A549 (cell line): ENCODE results near the gene MAPKAPK5. TPM values are rescaled to one million over a fixed set of nuclear protein-coding genes. Genes with fewer than 3 reads are reported as not detected.
A peak's percentile ranks its signal among the peaks of the same experiment; 100 is the strongest.

Experiments used
- ATAC-seq, 2 experiments: fragments of 200-7000 bp in 1 of 2; fragments of >200 bp in 1 of 2; cut with Nextera tagmentation in 1 of 2; cut with Tn5 transposase in 1 of 2; 3 replicates each; pipeline versions ENCODE4 v1.8.0 to v1.9.1; 2018 to 2020; ENCODE audit warnings: mild to moderate bottlenecking in 1 of 2, moderate library complexity in 1 of 2
- CTCF ChIA-PET: fragments of 300-600 bp; sonication (Branson Sonifier 250); formaldehyde crosslinking; extraction: SDS; loops from one replicate; lab custom pipeline; 2021; ENCODE audit warnings: antibody characterized with exemption, inconsistent platforms; lab: Yijun Ruan, JAX
- POLR2A ChIA-PET: fragments of 350-600 bp; formaldehyde crosslinking; extraction: SDS; loops from one replicate; lab custom pipeline; 2021; ENCODE audit warnings: antibody characterized with exemption, inconsistent platforms; lab: Yijun Ruan, JAX
- DNase-seq, 2 experiments: peaks; one replicate each; pipeline versions ENCODE4 v3.0.0 to v3.0.0-alpha.2; 2011 to 2016; ENCODE audit warnings: low read depth in 1 of 2, low spot score in 1 of 2
- FAIRE-seq: peaks from 2 replicates; lab custom pipeline; 2011; peaks lifted over from hg19 to GRCh38; lab: Jason Lieb, UNC
- H3K27ac ChIP-seq, 2 experiments: fragments of >200 bp; sonication (Bioruptor Twin); formaldehyde crosslinking; 3 replicates each; pipeline ENCODE4 v1.5.1; 2016 to 2017
- H3K4me1 ChIP-seq: fragments of >200 bp; sonication (Bioruptor Twin); formaldehyde crosslinking; 3 replicates; pipeline ENCODE4 v1.6.1; 2016
- H3K4me2 ChIP-seq: fragments of >200 bp; sonication (Bioruptor Twin); formaldehyde crosslinking; 3 replicates; pipeline ENCODE4 v1.6.1; 2016
- H3K4me3 ChIP-seq: fragments of >200 bp; sonication (Bioruptor Twin); formaldehyde crosslinking; 3 replicates; pipeline ENCODE4 v1.5.1; 2016
- H3K9me3 ChIP-seq: fragments of >200 bp; sonication (Bioruptor Twin); formaldehyde crosslinking; 3 replicates; pipeline ENCODE4 v1.6.1; 2016
- BCL3 ChIP-seq: fragments of >200 bp; sonication (Bioruptor Twin); formaldehyde crosslinking; IDR thresholded peaks from 3 replicates; pipeline ENCODE4 v1.6.1; 2016
- CTCF ChIP-seq: fragments of >200 bp; sonication (Bioruptor Twin); formaldehyde crosslinking; IDR thresholded peaks from 3 replicates; pipeline ENCODE4 v1.5.1; 2016
- E2F6 ChIP-seq: IDR thresholded peaks from 2 replicates; pipeline ENCODE4 v1.6.1; 2012; ENCODE audit warnings: low read depth, borderline replicate concordance
- EHMT2 ChIP-seq: fragments of 200-600 bp; sonication (generic); IDR thresholded peaks from 2 replicates; pipeline ENCODE4 v1.6.1; 2016; ENCODE audit warnings: antibody characterized with exemption, low read depth, mild to moderate bottlenecking, moderate library complexity
- ELK1 ChIP-seq: fragments of 150-350 bp; IDR thresholded peaks from 2 replicates; pipeline ENCODE4 v1.6.1; 2014; ENCODE audit warnings: low read depth, mild to moderate bottlenecking, low read length
- EP300 ChIP-seq, 2 experiments: fragments of >200 bp; sonication (Bioruptor Twin); formaldehyde crosslinking; IDR thresholded peaks; 2 replicates in 1 of 2; 3 replicates in 1 of 2; pipeline ENCODE4 v1.6.1; 2016 to 2017
- FOSB ChIP-seq: fragments of 250-450 bp; sonication (Bioruptor Pico); IDR thresholded peaks from 2 replicates; pipeline ENCODE4 v1.5.0; 2020; ENCODE audit warnings: mild to moderate bottlenecking, moderate library complexity
- FOSL2 ChIP-seq, 2 experiments: fragments of 450-650 bp in 1 of 2; fragments of >200 bp in 1 of 2; sonication (Bioruptor Twin) in 1 of 2; formaldehyde crosslinking; IDR thresholded peaks; 2 replicates each; pipeline versions ENCODE4 v1.5.0 to v1.6.1; 2016 to 2020; ENCODE audit warnings: mild to moderate bottlenecking in 1 of 2, moderate library complexity in 1 of 2
- FOXS1 ChIP-seq: fragments of 250-450 bp; sonication (Bioruptor Pico); IDR thresholded peaks from 2 replicates; pipeline ENCODE4 v1.5.0; 2020; ENCODE audit warnings: mild to moderate bottlenecking, moderate library complexity
- GATA3 ChIP-seq: IDR thresholded peaks from 2 replicates; pipeline ENCODE4 v1.6.1; 2012; ENCODE audit warnings: borderline replicate concordance
- HDAC2 ChIP-seq: fragments of 200-600 bp; sonication (generic); IDR thresholded peaks from 2 replicates; pipeline ENCODE4 v1.6.1; 2016
- HMGXB4 ChIP-seq: fragments of 250-450 bp; sonication (Bioruptor Pico); IDR thresholded peaks from 2 replicates; pipeline ENCODE4 v1.5.0; 2021; ENCODE audit warnings: mild to moderate bottlenecking, moderate library complexity, borderline replicate concordance
- HOXA7 ChIP-seq: fragments of 250-450 bp; sonication (Bioruptor Pico); IDR thresholded peaks from 2 replicates; pipeline ENCODE4 v1.5.0; 2020; ENCODE audit warnings: mild to moderate bottlenecking, moderate library complexity
- HOXB13 ChIP-seq: fragments of 250-450 bp; sonication (Bioruptor Pico); IDR thresholded peaks from 2 replicates; pipeline ENCODE4 v1.5.0; 2020; ENCODE audit warnings: low read depth, mild to moderate bottlenecking, moderate library complexity
- MAFK ChIP-seq: fragments of 450-650 bp; IDR thresholded peaks from 2 replicates; pipeline ENCODE4 v1.6.1; 2014; ENCODE audit not compliant: partially characterized antibody
- MAX ChIP-seq: IDR thresholded peaks from 2 replicates; pipeline ENCODE4 v1.6.1; 2012
- MYC ChIP-seq: IDR thresholded peaks from 2 replicates; pipeline ENCODE4 v1.6.1; 2012; ENCODE audit warnings: mild to moderate bottlenecking, inconsistent platforms, low read length, improper control_type of control experiment, borderline replicate concordance
- NFE2L2 ChIP-seq: fragments of 150-350 bp; conservative IDR thresholded peaks from 2 replicates; pipeline ENCODE4 v1.6.1; 2014; ENCODE audit warnings: low read length
- PBX3 ChIP-seq: IDR thresholded peaks from 2 replicates; pipeline ENCODE4 v1.6.1; 2012
- PHF8 ChIP-seq: fragments of 200-600 bp; sonication (generic); IDR thresholded peaks from 2 replicates; pipeline ENCODE4 v1.6.1; 2016; ENCODE audit warnings: low read depth, mild to moderate bottlenecking, antibody characterized with exemption, moderate library complexity, borderline replicate concordance
- POLR2AphosphoS2 ChIP-seq: conservative IDR thresholded peaks from 2 replicates; pipeline ENCODE4 v1.6.1; 2012; ENCODE audit warnings: low read length, improper control_type of control experiment, inconsistent platforms
- RAD21 ChIP-seq, 2 experiments: fragments of >200 bp in 1 of 2; sonication (Bioruptor Twin) in 1 of 2; formaldehyde crosslinking in 1 of 2; IDR thresholded peaks in 1 of 2; conservative IDR thresholded peaks in 1 of 2; 2 replicates in 1 of 2; 3 replicates in 1 of 2; pipeline ENCODE4 v1.6.1; 2012 to 2018; ENCODE audit warnings: inconsistent platforms in 1 of 2
- RCOR1 ChIP-seq: fragments of 150-350 bp; IDR thresholded peaks from 2 replicates; pipeline ENCODE4 v1.6.1; 2014; ENCODE audit warnings: antibody characterized with exemption, low read length, low read depth
- RFX5 ChIP-seq: fragments of 450-650 bp; IDR thresholded peaks from 2 replicates; pipeline ENCODE4 v1.7.1; 2014; ENCODE audit warnings: antibody characterized with exemption, mild to moderate bottlenecking, moderate library complexity
- RNF2 ChIP-seq: fragments of 200-600 bp; sonication (generic); IDR thresholded peaks from 2 replicates; pipeline ENCODE4 v1.6.1; 2016; ENCODE audit warnings: low read depth, mild to moderate bottlenecking, antibody characterized with exemption, moderate library complexity, borderline replicate concordance
- SMC3 ChIP-seq: fragments of >200 bp; sonication (Bioruptor Twin); formaldehyde crosslinking; IDR thresholded peaks from 3 replicates; pipeline ENCODE4 v1.6.1; 2018; ENCODE audit warnings: inconsistent platforms
- TFCP2L1 ChIP-seq: fragments of 250-450 bp; sonication (Bioruptor Pico); IDR thresholded peaks from 2 replicates; pipeline ENCODE4 v1.5.0; 2021; ENCODE audit warnings: mild to moderate bottlenecking
- TP53 ChIP-seq: fragments of 250-450 bp; sonication (Bioruptor Pico); IDR thresholded peaks from 2 replicates; pipeline ENCODE4 v1.5.0; 2021; ENCODE audit warnings: mild to moderate bottlenecking, moderate library complexity
- ZC3H11A ChIP-seq: fragments of 450-650 bp; IDR thresholded peaks from 2 replicates; pipeline ENCODE4 v1.6.1; 2014; ENCODE audit warnings: antibody characterized with exemption, mild to moderate bottlenecking
- ZFP36 ChIP-seq: fragments of 450-650 bp; IDR thresholded peaks from 2 replicates; pipeline ENCODE4 v1.6.1; 2014; ENCODE audit warnings: borderline replicate concordance; ENCODE audit not compliant: partially characterized antibody
- ZNF302 ChIP-seq: fragments of 250-450 bp; sonication (Bioruptor Pico); IDR thresholded peaks from 2 replicates; pipeline ENCODE4 v1.9.0; 2021; ENCODE audit warnings: inconsistent platforms, mild to moderate bottlenecking, moderate library complexity
- WGBS: methylation state at CpG from one replicate; pipeline ENCODE4 v1.1.6; 2017; ENCODE audit errors: missing lambda C conversion rate; 5-methylcytosine and 5-hydroxymethylcytosine counted together
- polyA plus RNA-seq, 4 experiments: library from polyadenylated mRNA; depleted of rRNA in 3 of 4; stranded (reverse); fragments of >200 nt; fragmentation: RNase III in 1 of 4; extraction: RNeasy Plus Mini Kit Qiagen cat#74134 plus additional on column Dnase treatment in 1 of 4; gene quantifications; 2 replicates in 3 of 4; 3 replicates in 1 of 4; pipeline ENCODE4 v1.2.3, GENCODE V29; 2011 to 2017

MAPKAPK5 gene
- polyA plus RNA-seq, 2 of the 4 experiments (the other 2 are of a cell fraction), result 33.9 to 69.5 TPM

GRCh38 chr12:111812881-111813741 is 28.9 kb upstream of the MAPKAPK5 start:
- TF ChIP-seq MAX, result no peak
- no peak for TF ChIP-seq RNF2
- no peak for TF ChIP-seq E2F6
- no peak for TF ChIP-seq PBX3
- TF ChIP-seq MAFK, result no peak
- TF ChIP-seq HOXA7 (CRISPR knock-in tag), result no peak
- no peak for TF ChIP-seq BCL3
- TF ChIP-seq ELK1, result no peak
- no peak for TF ChIP-seq EHMT2
- no peak for TF ChIP-seq RFX5
- TF ChIP-seq HDAC2, result no peak
- no peak for TF ChIP-seq HOXB13 (CRISPR knock-in tag)
- TF ChIP-seq TFCP2L1 (CRISPR knock-in tag), result no peak
- TF ChIP-seq ZC3H11A, result no peak
- TF ChIP-seq RCOR1, result no peak
- no peak for TF ChIP-seq EP300 (IDR thresholded peaks at IDR 0.05)
- TF ChIP-seq PHF8, result no peak
- TF ChIP-seq HMGXB4 (CRISPR knock-in tag), result no peak
- TF ChIP-seq GATA3, result no peak
- peak; percentile 85 to 91 for TF ChIP-seq RAD21 (conservative IDR thresholded peaks at IDR 0.05 in 1 of 2, IDR thresholded peaks at IDR 0.05 in 1 of 2)
- TF ChIP-seq ZFP36, result no peak
- 0 out of 2 replicates have a peak, but pooled peaks have one; percentile 73 for TF ChIP-seq POLR2AphosphoS2
- TF ChIP-seq FOXS1 (CRISPR knock-in tag), result no peak
- TF ChIP-seq TP53 (CRISPR knock-in tag), result no peak
- no peak for TF ChIP-seq ZNF302 (CRISPR knock-in tag)
- no peak for TF ChIP-seq NFE2L2
- no peak for TF ChIP-seq MYC
- TF ChIP-seq CTCF, result peak; percentile 87
- TF ChIP-seq FOSL2 (IDR thresholded peaks at IDR 0.05), result no peak
- no peak for TF ChIP-seq FOSL2 (CRISPR knock-in tag; IDR thresholded peaks at IDR 0.05)
- no peak for TF ChIP-seq FOSB (CRISPR knock-in tag)
- TF ChIP-seq SMC3, result peak; percentile 85
- no peak overlapping the region for H3K4me2 ChIP-seq
- POLR2A ChIA-PET, result interaction anchor here (1.0 kb wide), 4 partner anchors 38 to 127 kb away, joined by 3 to 7 read pairs (median 3); partner anchors contain the start of genes ACAD10, ALDH2 and BRAP
- CTCF ChIA-PET, result interaction anchor here (0.5 to 9.4 kb wide), 43 partner anchors 9 to 563 kb away, joined by 3 to 150 read pairs (median 5); partner anchors contain the start of genes ALDH2 and MAPKAPK5
- no peak overlapping the region for H3K27ac ChIP-seq
- FAIRE-seq (no peak), ATAC-seq (peak; percentile 95 to 96), DNase-seq (peak; percentile 89 to 90)
- 22% methylated on average over 13 of the region's 13 CpGs for WGBS
- H3K9me3 ChIP-seq, result no peaks in the 10 kb centered on the region
- no peak overlapping the region for H3K4me3 ChIP-seq
- H3K4me1 ChIP-seq, result peaks cover 3% of the 10 kb centered on the region; the same call in 1 of the 3 replicates
